Measurements from ENCODE around the gene TRDMT1.

Gene TRDMT1

DNA sequence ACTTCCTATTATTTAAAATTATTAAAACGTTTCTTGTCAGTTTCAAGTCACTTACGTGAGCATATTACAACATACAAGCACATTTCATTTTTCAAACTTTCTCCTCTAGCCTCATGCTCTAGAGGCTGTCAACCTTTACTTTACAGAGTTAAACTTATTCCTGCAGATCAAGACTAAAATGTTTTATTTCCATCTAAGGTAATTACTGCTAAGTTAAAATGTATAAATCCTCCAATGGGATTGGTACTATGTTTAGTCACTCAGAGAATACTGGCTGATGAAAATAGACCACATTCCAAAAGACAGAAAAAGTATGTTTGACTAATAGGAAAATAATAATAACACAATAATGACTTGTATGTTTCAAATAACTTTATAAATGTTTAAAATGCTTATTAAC, 8.4 kb upstream of the TRDMT1 start:
- DNase-seq (ENCODE audit: low read depth) = no peak

GRCh38 chr10:17209302-17209701, 7.8 kb upstream of the TRDMT1 start:
- DNase-seq (ENCODE audit: low read depth) = no peak

GRCh38 chr10:17208476-17208875, 7.0 kb upstream of the TRDMT1 start:
- no peak for DNase-seq (ENCODE audit: low read depth)

DNA sequence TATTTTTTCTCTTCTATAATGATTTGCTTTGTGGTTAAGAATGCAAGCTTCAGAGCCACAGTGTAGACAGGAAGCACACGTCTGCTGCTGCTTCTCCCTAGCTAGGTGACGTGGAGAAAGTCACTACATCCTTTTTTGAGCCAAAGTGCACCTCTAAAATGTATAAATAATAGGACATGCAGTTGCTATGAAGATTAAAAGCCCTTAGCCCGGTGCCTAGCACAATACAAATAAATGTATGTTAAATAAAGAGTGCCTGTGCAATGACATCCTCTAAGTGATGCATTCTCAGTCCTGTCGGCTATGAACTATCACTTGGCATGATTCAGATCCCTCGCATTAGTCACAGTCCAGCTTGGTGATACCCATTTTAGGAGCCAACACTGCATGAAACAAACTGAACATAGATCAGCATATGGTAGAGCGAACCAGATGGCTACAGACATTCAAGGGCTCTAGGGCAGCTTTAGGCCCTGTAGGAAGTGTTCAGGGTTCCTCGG, 4.8 kb upstream of the TRDMT1 start:
- DNase-seq (ENCODE audit: low read depth) = peak; percentile 31

GRCh38 chr10:17203416-17203815, 1.9 kb upstream of the TRDMT1 start:
- no peak for DNase-seq (ENCODE audit: low read depth)

GRCh38 chr10:17202999-17203398, 1.5 kb upstream of the TRDMT1 start:
- no peak for DNase-seq (ENCODE audit: low read depth)

DNA sequence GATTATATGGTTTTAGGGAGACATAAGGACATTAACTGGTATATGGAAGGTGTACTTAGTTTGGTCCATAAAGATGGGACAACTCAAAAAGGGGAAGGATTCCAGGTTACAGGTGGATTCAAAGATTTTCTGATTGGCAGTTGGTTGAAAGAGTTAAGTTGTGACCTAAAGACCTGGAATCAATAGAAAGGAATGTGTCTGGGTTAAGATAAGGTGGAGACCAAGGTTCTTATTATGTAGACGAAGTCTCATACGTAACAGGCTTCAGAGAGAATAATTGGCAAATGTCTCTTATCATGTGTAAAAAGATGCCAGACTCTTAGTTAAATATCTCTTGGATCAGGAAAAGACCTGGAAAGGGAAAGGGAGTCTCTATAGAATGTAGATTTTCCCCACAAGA, 1.0 kb upstream of the TRDMT1 start:
- DNase-seq (ENCODE audit: low read depth) = no peak

DNA sequence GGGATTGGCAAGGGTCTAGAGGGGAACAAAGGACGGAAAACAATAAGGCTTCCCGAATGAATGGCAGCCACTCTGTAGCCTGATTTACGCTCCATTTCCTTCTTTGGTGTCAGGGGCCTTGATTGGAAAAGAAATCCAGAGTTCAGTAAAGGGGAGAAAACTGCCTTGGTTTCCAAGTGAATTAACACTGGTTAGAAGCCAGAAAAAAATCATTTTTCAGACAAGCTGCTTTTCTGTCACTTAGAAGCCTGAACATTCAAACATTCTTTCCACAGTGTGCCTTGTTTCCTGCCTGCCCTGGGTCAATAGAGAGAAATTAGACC, 283 bp upstream of the TRDMT1 start:
- DNase-seq (ENCODE audit: low read depth) = no peak

- no peak for DNase-seq (ENCODE audit: low read depth)
Measured at GRCh38 chr10:17200001-17200911, 1.2 kb downstream of the TRDMT1 start.

DNA sequence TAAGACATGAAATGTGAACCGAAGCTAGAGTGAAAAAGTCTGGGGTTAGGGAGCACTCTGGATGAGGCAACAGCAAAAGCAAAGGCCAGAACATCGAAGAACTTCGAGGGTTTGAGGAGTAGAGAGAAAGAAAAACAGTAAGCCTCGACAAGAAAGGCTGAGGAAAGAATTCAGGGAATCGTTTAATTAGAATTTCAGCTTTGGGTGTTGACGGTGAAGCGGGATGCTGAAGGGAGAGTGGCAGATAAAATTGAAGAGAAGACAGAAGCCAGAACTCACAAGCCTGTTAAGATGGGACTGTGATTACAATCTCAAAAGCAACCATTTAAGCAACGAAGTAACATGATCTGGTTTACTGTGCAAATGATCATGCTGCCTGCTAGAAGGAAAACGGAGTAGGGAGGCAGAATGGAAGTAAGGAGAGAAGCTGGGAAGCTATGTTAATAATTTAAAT, 2.1 kb downstream of the TRDMT1 start:
- no peak for DNase-seq (ENCODE audit: low read depth)

DNA sequence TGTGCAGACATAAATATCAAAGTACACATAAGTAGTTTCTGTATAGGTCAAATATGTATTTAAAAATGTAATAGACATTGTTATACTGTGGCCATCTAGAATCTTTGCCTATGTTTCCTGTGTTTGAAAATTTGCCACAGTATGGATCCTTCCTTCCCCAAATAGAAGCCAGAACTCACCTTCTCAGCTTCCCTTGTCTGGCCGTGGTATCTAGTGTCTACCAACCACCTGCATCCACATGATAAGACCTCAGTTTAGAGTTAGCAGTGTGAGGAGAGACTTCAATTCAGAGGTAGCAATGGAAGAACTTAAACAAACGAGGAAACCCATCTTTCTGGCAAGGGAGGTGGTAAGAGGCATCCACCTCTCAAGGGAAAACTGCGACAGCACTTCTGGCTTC, 4.9 kb downstream of the TRDMT1 start:
- DNase-seq (ENCODE audit: low read depth) = no peak

DNA sequence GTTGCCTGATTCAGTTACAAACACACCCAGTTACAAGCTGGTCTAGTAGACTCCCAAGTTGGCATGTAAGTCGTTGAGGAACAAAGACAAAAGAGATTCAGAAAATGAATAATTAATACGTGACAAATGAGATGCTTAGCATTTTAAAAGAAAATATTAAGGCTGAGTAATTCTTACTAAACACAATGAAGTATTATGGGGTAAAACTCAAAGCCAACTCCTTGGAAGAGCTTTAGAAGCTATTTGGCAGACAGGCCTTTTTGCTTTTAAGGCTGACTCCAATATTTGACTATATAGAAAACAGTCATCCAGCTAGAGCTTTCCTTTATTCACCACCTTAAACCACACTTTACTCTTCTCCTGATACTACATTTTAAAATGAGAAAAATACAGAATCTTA, 5.4 kb downstream of the TRDMT1 start:
- no peak for DNase-seq (ENCODE audit: low read depth)

DNA sequence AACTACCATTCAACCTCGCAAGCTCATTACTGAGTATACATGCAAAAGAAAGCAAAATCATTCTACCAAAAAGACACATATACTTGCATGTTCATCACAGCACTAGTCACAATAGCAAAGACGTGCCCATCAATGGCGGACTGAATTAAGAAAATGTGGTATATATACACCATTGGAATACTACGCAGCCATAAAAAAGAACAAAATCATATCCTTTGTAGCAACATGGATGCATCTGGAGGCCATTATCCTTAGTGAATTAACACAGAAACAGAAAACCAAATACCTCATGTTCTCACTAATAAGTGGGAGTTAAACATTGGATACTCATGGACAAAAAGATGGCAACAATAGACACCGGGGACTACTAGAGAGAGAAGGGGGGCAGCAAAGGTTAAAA, 6.4 kb downstream of the TRDMT1 start:
- DNase-seq (ENCODE audit: low read depth) = no peak

DNA sequence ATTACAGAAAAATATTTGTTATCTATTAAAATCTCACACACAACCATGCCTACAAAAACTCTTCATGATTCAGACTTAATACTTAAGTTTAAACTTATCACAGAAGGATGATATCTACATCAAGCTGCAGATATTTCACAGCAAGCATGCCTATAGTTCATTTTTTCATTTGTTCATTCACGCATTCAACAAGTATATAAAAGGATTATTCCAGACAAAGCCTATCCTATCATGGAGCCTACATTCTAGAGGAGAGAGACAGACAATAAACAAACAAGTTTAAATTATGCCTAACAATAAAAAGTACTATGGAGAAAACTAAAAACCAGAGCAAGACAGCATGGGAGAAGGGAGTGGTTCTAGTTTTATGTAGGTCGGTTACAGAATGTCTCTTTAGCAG, 10.9 kb downstream of the TRDMT1 start:
- DNase-seq (ENCODE audit: low read depth) = no peak

GRCh38 chr10:17188644-17189172, 12.8 kb downstream of the TRDMT1 start:
- DNase-seq (ENCODE audit: low read depth) = no peak

GRCh38 chr10:17185873-17186272, 15.6 kb downstream of the TRDMT1 start:
- no peak for DNase-seq (ENCODE audit: low read depth)

DNA sequence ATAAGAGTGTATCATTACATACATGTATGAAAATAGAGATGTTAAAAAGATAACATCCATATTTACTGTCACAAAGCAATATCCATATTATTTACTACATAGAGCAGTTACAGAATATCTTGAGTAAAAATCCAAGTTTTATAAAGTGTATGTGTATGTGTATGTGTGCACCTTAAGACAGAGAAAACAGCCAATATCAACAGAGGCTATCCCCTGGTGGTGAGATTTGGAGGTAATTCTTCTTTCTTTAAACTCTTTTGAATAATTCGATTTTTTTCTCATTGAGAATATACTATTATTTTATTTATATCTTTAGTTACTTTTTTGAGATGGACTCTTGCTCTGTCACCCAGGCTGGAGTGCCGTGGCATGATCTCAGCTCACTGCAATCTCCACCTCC, 18.4 kb downstream of the TRDMT1 start:
- DNase-seq (ENCODE audit: low read depth) = no peak

DNA sequence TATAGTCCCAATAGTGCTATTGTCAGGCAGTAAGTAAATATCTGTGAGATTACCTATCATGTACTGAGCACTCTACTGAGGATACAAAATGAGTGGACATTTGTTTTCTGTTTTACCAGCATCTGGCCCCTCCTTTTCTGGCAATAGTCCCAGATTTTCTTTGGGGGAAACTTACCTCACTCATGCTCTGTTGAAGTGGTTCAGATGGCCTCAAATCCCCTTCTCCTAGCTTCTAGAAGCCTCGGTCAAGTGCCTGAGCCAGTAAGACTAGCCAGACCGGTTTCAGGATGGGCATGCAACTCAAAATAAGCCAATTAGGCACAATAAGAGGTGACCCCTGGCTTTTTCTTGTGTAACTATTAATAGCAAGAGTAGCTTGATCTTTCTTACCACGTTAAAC, 19.7 kb downstream of the TRDMT1 start:
- DNase-seq (ENCODE audit: low read depth) = no peak

DNA sequence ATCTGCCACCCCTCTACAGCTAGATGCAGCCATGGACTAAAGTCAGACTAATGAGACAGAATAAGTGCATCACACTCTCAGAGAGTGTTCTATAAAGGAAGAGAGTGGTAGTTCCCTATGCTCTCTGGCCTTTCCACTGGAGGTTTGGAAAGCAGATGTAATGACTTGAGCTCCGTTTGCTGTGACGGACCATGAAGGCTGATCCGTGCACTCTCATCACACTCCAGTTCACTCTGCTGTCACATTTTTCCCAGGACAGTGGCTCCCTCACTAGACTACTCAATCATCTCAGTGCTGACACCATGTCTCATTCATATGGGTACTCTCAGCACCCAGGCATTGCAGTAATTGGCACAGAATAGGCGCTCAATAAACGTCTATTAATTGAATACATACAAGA, 20.4 kb downstream of the TRDMT1 start:
- no peak for DNase-seq (ENCODE audit: low read depth)

- DNase-seq (ENCODE audit: low read depth) = no peak
Measured at GRCh38 chr10:17179002-17179401, 22.5 kb downstream of the TRDMT1 start.

GRCh38 chr10:17178006-17178405, 23.5 kb downstream of the TRDMT1 start:
- no peak for DNase-seq (ENCODE audit: low read depth)

DNA sequence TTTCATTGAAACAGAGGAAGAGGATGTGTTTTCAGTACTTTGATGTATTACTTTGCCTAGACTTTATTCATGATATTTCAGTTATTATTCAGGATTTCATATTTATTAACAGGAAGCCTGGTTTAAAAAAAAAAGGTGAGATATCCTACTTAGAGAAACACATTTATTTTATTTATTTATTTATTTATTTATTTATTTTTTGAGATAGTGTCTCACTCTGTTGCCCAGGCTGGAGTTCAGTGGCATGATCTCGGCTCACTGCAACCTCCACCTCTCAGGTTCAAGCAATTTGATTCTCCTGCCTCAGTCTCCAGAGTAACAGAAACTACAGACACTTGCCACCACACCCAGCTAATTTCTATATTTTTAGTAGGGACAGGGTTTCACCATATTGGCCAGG, 24.5 kb downstream of the TRDMT1 start:
- DNase-seq (ENCODE audit: low read depth) = no peak

- no peak for DNase-seq (ENCODE audit: low read depth)
Measured at GRCh38 chr10:17176091-17176490, 25.4 kb downstream of the TRDMT1 start.

- DNase-seq (ENCODE audit: low read depth) = no peak
Measured at GRCh38 chr10:17175551-17175950, 25.9 kb downstream of the TRDMT1 start.
